PC-9 (cell line): ENCODE results near the gene PRDM16. TPM values are rescaled to one million over a fixed set of nuclear protein-coding genes. Genes with fewer than 3 reads are reported as not detected.

Experiments used
- BruUV-seq: library from RNA; stranded (reverse); fragments of 400-500 nt; replicated peaks from 2 replicates; lab custom pipeline; 2021; lab: Mats Ljungman, UMichigan
- CTCF ChIA-PET: fragments of 300-600 bp; sonication (Branson Sonifier 250); formaldehyde crosslinking; loops from one replicate; lab custom pipeline; 2022; ENCODE audit warnings: antibody characterized with exemption; lab: Charles Lee
- POLR2A ChIA-PET: fragments of 300-600 bp; sonication (Branson Sonifier 250); formaldehyde crosslinking; loops from one replicate; lab custom pipeline; 2022; ENCODE audit warnings: antibody characterized with exemption; ENCODE audit not compliant: unreplicated experiment; lab: Charles Lee
- DNase-seq, 2 experiments: peaks; one replicate each; pipeline versions ENCODE4 v3.0.0 to v3.0.0-alpha.2; 2015 to 2022; ENCODE audit warnings: mixed read lengths in 1 of 2
- H2AFZ ChIP-seq: fragments of 200-600 bp; sonication (generic); 2 replicates; pipeline ENCODE4 v1.8.1; 2017; ENCODE audit warnings: antibody characterized with exemption
- H3F3A ChIP-seq: fragments of 200-600 bp; sonication (generic); 2 replicates; pipeline ENCODE4 v1.8.1; 2017; ENCODE audit warnings: antibody characterized with exemption, mild to moderate bottlenecking, low read depth; ENCODE audit not compliant: insufficient read depth
- H3K27ac ChIP-seq: fragments of 200-600 bp; sonication (generic); 2 replicates; pipeline ENCODE4 v1.6.1; 2016; ENCODE audit warnings: mixed run types
- H3K27me3 ChIP-seq: fragments of 200-600 bp; sonication (generic); 2 replicates; pipeline ENCODE4 v1.6.1; 2016; ENCODE audit warnings: low read depth, mixed run types; ENCODE audit not compliant: insufficient read depth
- H3K36me3 ChIP-seq: fragments of 200-600 bp; sonication (generic); 2 replicates; pipeline ENCODE4 v1.6.1; 2016; ENCODE audit warnings: low read depth, mixed run types
- H3K4me1 ChIP-seq: fragments of 200-600 bp; sonication (generic); replicated peaks from 2 replicates; pipeline ENCODE4 v1.6.1; 2016; ENCODE audit warnings: mixed run types; ENCODE audit not compliant: insufficient read depth
- H3K4me2 ChIP-seq: fragments of 200-600 bp; sonication (generic); 2 replicates; pipeline ENCODE4 v1.6.1; 2017; ENCODE audit warnings: mixed run types
- H3K4me3 ChIP-seq: fragments of 200-600 bp; sonication (generic); 2 replicates; pipeline ENCODE4 v1.6.1; 2016; ENCODE audit warnings: mixed run types
- H3K79me2 ChIP-seq: fragments of 200-600 bp; sonication (generic); 2 replicates; pipeline ENCODE4 v1.6.1; 2017; ENCODE audit warnings: low read depth, mixed run types
- H3K9me2 ChIP-seq: fragments of 200-600 bp; sonication (generic); 2 replicates; pipeline ENCODE4 v1.8.1; 2017; ENCODE audit warnings: mild to moderate bottlenecking; ENCODE audit not compliant: insufficient read depth
- H3K9me3 ChIP-seq: fragments of 200-600 bp; sonication (generic); 2 replicates; pipeline ENCODE4 v1.8.1; 2016; ENCODE audit warnings: low read depth; ENCODE audit not compliant: insufficient read depth
- H4K20me1 ChIP-seq: fragments of 200-600 bp; sonication (generic); 2 replicates; pipeline ENCODE4 v1.8.1; 2017; ENCODE audit not compliant: insufficient read depth
- EZH2 ChIP-seq: fragments of 200-600 bp; sonication (generic); IDR thresholded peaks from 2 replicates; pipeline ENCODE4 v1.8.0; 2017; ENCODE audit warnings: antibody characterized with exemption, low read depth
- intact Hi-C: fragments of 100-400 bp; cut with micrococcal nuclease; formaldehyde crosslinking; loops from one replicate; pipeline ENCODE4 v1.10.0; 2022; ENCODE audit not compliant: unreplicated experiment
- total RNA-seq: library from RNA; stranded (reverse); gene quantifications from 2 replicates; pipeline ENCODE4 v1.2.3, GENCODE V29; 2021
- TF ChIP-seq, protein P1 (sequence below): fragments of 200-600 bp; sonication (generic); conservative IDR thresholded peaks from 2 replicates; pipeline ENCODE4 v1.6.1; 2017; ENCODE audit warnings: mixed run types, antibody characterized with exemption, mild to moderate bottlenecking, moderate library complexity

Gene PRDM16
- total RNA-seq, 1 experiment from 2014 or later = not detected

GRCh38 chr1:3357526-3358297, 288.7 kb downstream of the PRDM16 start:
- H3K79me2 ChIP-seq = no peaks in the 10 kb centered on the region
- H3K27me3 ChIP-seq = peaks cover 100% of the 10 kb centered on the region
- no peaks in the 10 kb centered on the region for H3K9me3 ChIP-seq
- H3K4me1 ChIP-seq = no peaks in the 10 kb centered on the region
- POLR2A ChIA-PET = no interaction called here
- intact Hi-C loops = no loop called here
- 0 out of 2 replicates have a peak, but pooled peaks cover 3% of the 10 kb centered on the region for H4K20me1 ChIP-seq
- no TSS peak for BruUV-seq
- CTCF ChIA-PET = no interaction called here
- no peak overlapping the region for H3K27ac ChIP-seq
- H3F3A ChIP-seq = no peaks in the 10 kb centered on the region
- DNase-seq = no peak
- no peak overlapping the region for H3K4me3 ChIP-seq
- no peaks in the 10 kb centered on the region for H3K36me3 ChIP-seq
- no peaks in the 10 kb centered on the region for H3K9me2 ChIP-seq
- no peak overlapping the region for H2AFZ ChIP-seq
- H3K4me2 ChIP-seq = no peak overlapping the region
- TF ChIP-seq, protein P1, sequence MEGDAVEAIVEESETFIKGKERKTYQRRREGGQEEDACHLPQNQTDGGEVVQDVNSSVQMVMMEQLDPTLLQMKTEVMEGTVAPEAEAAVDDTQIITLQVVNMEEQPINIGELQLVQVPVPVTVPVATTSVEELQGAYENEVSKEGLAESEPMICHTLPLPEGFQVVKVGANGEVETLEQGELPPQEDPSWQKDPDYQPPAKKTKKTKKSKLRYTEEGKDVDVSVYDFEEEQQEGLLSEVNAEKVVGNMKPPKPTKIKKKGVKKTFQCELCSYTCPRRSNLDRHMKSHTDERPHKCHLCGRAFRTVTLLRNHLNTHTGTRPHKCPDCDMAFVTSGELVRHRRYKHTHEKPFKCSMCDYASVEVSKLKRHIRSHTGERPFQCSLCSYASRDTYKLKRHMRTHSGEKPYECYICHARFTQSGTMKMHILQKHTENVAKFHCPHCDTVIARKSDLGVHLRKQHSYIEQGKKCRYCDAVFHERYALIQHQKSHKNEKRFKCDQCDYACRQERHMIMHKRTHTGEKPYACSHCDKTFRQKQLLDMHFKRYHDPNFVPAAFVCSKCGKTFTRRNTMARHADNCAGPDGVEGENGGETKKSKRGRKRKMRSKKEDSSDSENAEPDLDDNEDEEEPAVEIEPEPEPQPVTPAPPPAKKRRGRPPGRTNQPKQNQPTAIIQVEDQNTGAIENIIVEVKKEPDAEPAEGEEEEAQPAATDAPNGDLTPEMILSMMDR = no peak
- no peak for TF ChIP-seq EZH2

GRCh38 chr1:3359351-3359750, 290.3 kb downstream of the PRDM16 start:
- no peak overlapping the region for H3K4me2 ChIP-seq
- no TSS peak for BruUV-seq
- no peaks in the 10 kb centered on the region for H3K9me3 ChIP-seq
- intact Hi-C loops = no loop called here
- peaks cover 3% of the 10 kb centered on the region; the same call in 1 of the 2 replicates for H4K20me1 ChIP-seq
- H2AFZ ChIP-seq = no peak overlapping the region
- DNase-seq = no peak
- H3K4me1 ChIP-seq = no peaks in the 10 kb centered on the region
- H3K79me2 ChIP-seq = no peaks in the 10 kb centered on the region
- H3F3A ChIP-seq = no peaks in the 10 kb centered on the region
- peaks cover 100% of the 10 kb centered on the region for H3K27me3 ChIP-seq
- H3K27ac ChIP-seq = no peak overlapping the region
- CTCF ChIA-PET = no interaction called here
- H3K36me3 ChIP-seq = no peaks in the 10 kb centered on the region
- no peak for TF ChIP-seq EZH2
- TF ChIP-seq, protein P1 = no peak
- POLR2A ChIA-PET = no interaction called here
- H3K4me3 ChIP-seq = no peak overlapping the region
- no peaks in the 10 kb centered on the region for H3K9me2 ChIP-seq

GRCh38 chr1:3359756-3360440, 290.9 kb downstream of the PRDM16 start:
- Histone ChIP-seq H3K27ac (no peak overlapping the region), H2AFZ (no peak overlapping the region), H3K4me1 (no peaks in the 10 kb centered on the region), H4K20me1 (peaks cover 3% of the 10 kb centered on the region; the same call in 1 of the 2 replicates), H3K27me3 (peaks cover 100% of the 10 kb centered on the region), H3K4me2 (no peak overlapping the region), H3K79me2 (no peaks in the 10 kb centered on the region), H3F3A (no peaks in the 10 kb centered on the region), H3K9me3 (no peaks in the 10 kb centered on the region), H3K4me3 (no peak overlapping the region), H3K36me3 (no peaks in the 10 kb centered on the region), H3K9me2 (no peaks in the 10 kb centered on the region)
- no peak for DNase-seq
- POLR2A ChIA-PET = no interaction called here
- CTCF ChIA-PET = no interaction called here
- BruUV-seq = no TSS peak
- TF ChIP-seq, protein P1 = no peak
- TF ChIP-seq EZH2 = no peak
- intact Hi-C loops = no loop called here
